GM12891 (cell line): ENCODE results near the gene CCDC86.

Experiments
- POLR2A ChIP-seq: IDR thresholded peaks from 2 replicates; pipeline ENCODE4 v1.6.1; 2011; ENCODE audit warnings: low read depth, low read length, control low read depth
- TAF1 ChIP-seq: IDR thresholded peaks from 2 replicates; pipeline ENCODE4 v1.6.1; 2011; ENCODE audit warnings: low read depth, low read length, control low read depth

DNA sequence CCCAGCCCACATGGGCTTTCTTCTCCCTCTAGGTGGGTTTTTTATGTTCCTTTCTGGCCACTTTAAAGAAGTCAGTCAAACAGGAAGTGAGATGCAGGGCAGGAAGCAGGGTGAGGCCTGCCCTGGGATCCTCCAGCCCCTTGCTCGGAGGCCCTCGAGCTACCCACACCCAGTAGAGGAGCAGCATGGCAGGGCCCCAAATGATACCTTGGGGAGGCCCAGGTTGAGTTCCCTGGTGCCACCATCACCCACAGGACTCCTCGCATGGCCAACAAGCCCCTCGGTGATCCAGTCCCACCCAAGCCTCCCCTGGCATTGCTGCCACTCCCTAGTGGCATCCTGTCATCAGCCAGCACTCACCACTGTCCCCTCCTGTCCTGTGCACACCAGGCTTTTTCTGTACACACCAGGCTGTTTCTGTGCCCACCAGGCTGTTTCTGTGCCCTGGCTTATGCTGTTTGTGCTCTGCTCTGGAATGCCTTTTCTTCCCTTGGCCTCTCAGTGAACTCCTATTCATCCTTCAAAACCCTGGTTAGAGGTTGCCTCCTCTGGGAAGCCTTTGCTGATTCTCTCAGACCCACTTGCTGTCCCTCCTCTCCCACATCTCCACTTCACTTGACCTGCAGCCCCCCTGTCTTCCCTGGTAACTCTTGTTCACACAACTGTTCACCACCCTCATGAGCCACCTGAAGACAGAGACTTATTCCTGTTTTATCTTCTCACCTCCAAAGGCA, 17.0 kb downstream of the CCDC86 start:
- TF ChIP-seq TAF1 (no peak), POLR2A (no peak)
